Activated CD4-positive, alpha-beta memory T cell treated with anti-CD3 and anti-CD28 coated beads for 36 hours (primary cell): Measurements from ENCODE around the gene ISG20L2. TPM values are rescaled to one million over a fixed set of nuclear protein-coding genes. Genes with fewer than 3 reads are reported as not detected.

Experiments used
- CTCF ChIA-PET: fragments of 350-600 bp; sonication (Branson Sonifier 250); formaldehyde crosslinking; loops from one replicate; lab custom pipeline; 2021; ENCODE audit warnings: antibody characterized with exemption, inconsistent platforms; lab: Charles Lee
- POLR2A ChIA-PET: fragments of 350-600 bp; sonication (Branson Sonifier 250); formaldehyde crosslinking; loops from one replicate; lab custom pipeline; 2021; ENCODE audit warnings: antibody characterized with exemption; lab: Charles Lee
- DNase-seq: peaks from one replicate; pipeline ENCODE4 v3.0.0-alpha.2; 2020
- H3K27ac Mint-ChIP-seq: one replicate; pipeline ENCODE4 v1.8.0; 2021; ENCODE audit warnings: mixed read lengths
- H3K27me3 Mint-ChIP-seq: one replicate; pipeline ENCODE4 v1.8.0; 2021; ENCODE audit warnings: mixed read lengths
- H3K36me3 Mint-ChIP-seq: one replicate; pipeline ENCODE4 v1.8.0; 2021; ENCODE audit warnings: mixed read lengths
- H3K4me1 Mint-ChIP-seq: one replicate; pipeline ENCODE4 v1.8.0; 2021; ENCODE audit warnings: low read depth, mixed read lengths
- H3K4me3 Mint-ChIP-seq: one replicate; pipeline ENCODE4 v1.8.0; 2021; ENCODE audit warnings: mild to moderate bottlenecking, mixed read lengths
- H3K9me3 Mint-ChIP-seq: one replicate; pipeline ENCODE4 v1.8.0; 2021; ENCODE audit warnings: mixed read lengths
- intact Hi-C: fragments of 100-400 bp; cut with micrococcal nuclease; formaldehyde crosslinking; loops from one replicate; pipeline ENCODE4 v1.15.1; 2023
- total RNA-seq, 2 experiments: library from RNA; stranded (reverse); gene quantifications; one replicate each; pipeline ENCODE4 v1.2.3, GENCODE V29; 2021

Gene ISG20L2
- total RNA-seq, 2 experiments from 2014 or later = 35.6 to 36.8 TPM

DNA sequence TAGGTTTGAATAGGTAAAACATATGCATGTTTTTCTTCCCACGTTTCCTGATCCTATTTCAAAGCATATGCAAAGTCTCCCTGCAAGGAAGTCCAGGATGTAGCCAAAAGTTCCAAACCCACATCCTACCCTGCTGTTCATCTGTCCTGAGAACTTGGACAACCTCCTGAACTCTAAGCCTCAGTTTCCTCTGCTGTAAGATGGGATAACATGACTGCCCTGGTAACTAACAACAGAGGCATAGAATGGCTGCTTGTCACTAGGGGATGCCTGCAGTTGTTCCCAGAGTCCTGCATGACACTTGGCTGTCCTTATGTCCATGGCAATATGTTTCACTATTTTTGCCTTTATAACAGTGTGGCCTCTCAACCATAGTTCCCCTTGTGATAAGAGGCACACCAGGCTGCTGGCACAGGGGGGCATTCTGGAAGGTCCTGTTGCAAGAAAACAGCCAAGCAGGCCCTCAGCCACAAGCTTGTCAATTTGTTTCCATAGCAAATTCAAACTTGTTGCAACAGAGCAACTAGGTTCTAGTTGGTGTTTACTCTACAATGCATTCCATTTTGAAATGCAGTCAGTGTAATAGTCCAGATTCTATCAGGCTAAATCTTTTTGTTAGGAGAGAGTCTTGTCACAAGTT, 24.4 kb upstream of the ISG20L2 start:
- no peak for DNase-seq
- intact Hi-C loops = no loop called here
- ChIA-PET CTCF (interaction anchor here (0.6 to 4.1 kb wide), 8 partner anchors 10 to 128 kb away, joined by 3 to 75 read pairs (median 7); partner anchors contain the start of genes ISG20L2, METTL25B, MRPL24 and PRCC), POLR2A (interaction anchor here (1.9 to 3.9 kb wide), 4 partner anchors 12 to 27 kb away, joined by 6 to 48 read pairs (median 34); partner anchors contain the start of genes ISG20L2, METTL25B, MRPL24 and PRCC)
- Mint-ChIP-seq H3K27me3 (no peaks in the 10 kb centered on the region), H3K9me3 (no peaks in the 10 kb centered on the region), H3K36me3 (peaks cover 26% of the 10 kb centered on the region), H3K4me1 (peaks cover 19% of the 10 kb centered on the region), H3K4me3 (peak overlapping the region; percentile 93), H3K27ac (peak overlapping the region; percentile 64)

- peaks cover 34% of the 10 kb centered on the region for H3K36me3 Mint-ChIP-seq
- H3K9me3 Mint-ChIP-seq = no peaks in the 10 kb centered on the region
- peak overlapping the region; percentile 93 for H3K4me3 Mint-ChIP-seq
- intact Hi-C loops = loop anchor here (1.0 to 2.0 kb wide), 4 partner anchors 11 to 65 kb away; partner anchors contain the start of genes ISG20L2, METTL25B, MRPL24 and PRCC
- H3K4me1 Mint-ChIP-seq = peaks cover 28% of the 10 kb centered on the region
- CTCF ChIA-PET = interaction anchor here (0.7 to 4.1 kb wide), 9 partner anchors 9 to 127 kb away, joined by 3 to 75 read pairs (median 5); partner anchors contain the start of genes ISG20L2, METTL25B, MRPL24 and PRCC
- DNase-seq = peak; percentile 99
- H3K27me3 Mint-ChIP-seq = no peaks in the 10 kb centered on the region
- peak overlapping the region; percentile 93 for H3K27ac Mint-ChIP-seq
- POLR2A ChIA-PET = interaction anchor here (0.6 to 3.9 kb wide), 7 partner anchors 11 to 147 kb away, joined by 4 to 48 read pairs (median 6); partner anchors contain the start of genes ISG20L2, METTL25B, MRPL24 and PRCC
Observed at GRCh38 chr1:156751757-156752481, 23.4 kb upstream of the ISG20L2 start.

GRCh38 chr1:156751451-156751756, 22.8 kb upstream of the ISG20L2 start, which contains the start of gene HDGF:
Gene HDGF (minus strand): TSS chr1:156751675. CDS start chr1:156751429, 246 bp downstream.
- Mint-ChIP-seq H3K4me3 (peak within 1 kb of the TSS; percentile 93), H3K9me3 (no peaks in the 10 kb centered on the region), H3K27me3 (no peaks in the 10 kb centered on the region), H3K27ac (peak within 1 kb of the TSS; percentile 94), H3K4me1 (peaks cover 32% of the 10 kb centered on the region), H3K36me3 (peaks cover 36% of the 10 kb centered on the region)
- DNase-seq = no peak
- ChIA-PET POLR2A (interaction anchor here (1.2 to 3.9 kb wide), 6 partner anchors 11 to 65 kb away, joined by 5 to 48 read pairs (median 20); partner anchors contain the start of genes ISG20L2, METTL25B, MRPL24 and PRCC), CTCF (interaction anchor here (0.7 to 4.1 kb wide), 7 partner anchors 9 to 127 kb away, joined by 3 to 75 read pairs (median 9); partner anchors contain the start of genes ISG20L2, METTL25B, MRPL24 and PRCC)
- intact Hi-C loops = loop anchor here (1.0 to 2.0 kb wide), 4 partner anchors 10 to 65 kb away; partner anchors contain the start of genes ISG20L2, METTL25B, MRPL24 and PRCC

DNA sequence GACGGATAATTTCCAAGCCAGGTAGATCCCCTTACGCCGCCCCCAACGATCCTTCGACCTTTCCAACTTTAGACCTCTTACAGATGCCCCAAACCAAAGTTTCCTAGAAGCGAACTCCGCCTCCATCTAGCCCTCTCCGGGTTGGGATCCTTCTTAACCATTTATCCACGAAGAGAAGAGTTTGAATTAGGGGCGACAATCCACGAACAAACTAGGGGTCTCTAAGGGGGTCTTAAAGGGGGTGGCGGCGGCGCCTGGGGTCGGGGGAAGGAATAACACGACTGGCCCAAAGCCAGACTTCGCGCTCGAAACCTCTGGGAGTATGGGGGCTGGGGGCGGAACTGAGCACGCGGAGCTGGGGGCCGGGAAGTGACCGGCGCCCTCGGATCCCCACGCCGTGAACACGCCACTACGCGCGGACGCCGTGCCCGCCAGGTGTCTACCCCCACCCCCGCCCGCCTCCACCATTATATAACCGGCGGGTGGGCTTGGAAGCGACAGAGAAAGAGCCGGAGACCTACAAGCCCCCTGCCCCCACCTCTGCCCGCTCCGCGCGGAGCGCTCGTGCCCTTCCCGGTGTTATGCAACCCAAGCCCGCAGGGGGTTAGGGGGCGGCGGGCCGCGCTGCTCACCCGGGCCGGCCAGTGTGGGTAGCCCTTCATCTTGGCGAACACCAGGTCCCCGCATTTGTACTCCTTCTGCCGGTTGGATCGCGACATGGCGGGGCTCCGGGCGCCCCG, 22.3 kb upstream of the ISG20L2 start:
- ChIA-PET POLR2A (interaction anchor here (1.0 to 3.9 kb wide), 7 partner anchors 10 to 65 kb away, joined by 4 to 48 read pairs (median 6); partner anchors contain the start of genes ISG20L2, METTL25B, MRPL24 and PRCC), CTCF (interaction anchor here (0.7 to 4.1 kb wide), 6 partner anchors 8 to 126 kb away, joined by 3 to 75 read pairs (median 7); partner anchors contain the start of genes ISG20L2, METTL25B and MRPL24)
- H3K36me3 Mint-ChIP-seq = peaks cover 38% of the 10 kb centered on the region
- intact Hi-C loops = loop anchor here (1.0 to 2.0 kb wide), 4 partner anchors 10 to 66 kb away; partner anchors contain the start of genes ISG20L2, METTL25B, MRPL24 and PRCC
- no peaks in the 10 kb centered on the region for H3K9me3 Mint-ChIP-seq
- peaks cover 37% of the 10 kb centered on the region for H3K4me1 Mint-ChIP-seq
- H3K27me3 Mint-ChIP-seq = no peaks in the 10 kb centered on the region
- DNase-seq = peak; percentile 57
- H3K4me3 Mint-ChIP-seq = peak overlapping the region; percentile 93
- H3K27ac Mint-ChIP-seq = peak overlapping the region; percentile 94

DNA sequence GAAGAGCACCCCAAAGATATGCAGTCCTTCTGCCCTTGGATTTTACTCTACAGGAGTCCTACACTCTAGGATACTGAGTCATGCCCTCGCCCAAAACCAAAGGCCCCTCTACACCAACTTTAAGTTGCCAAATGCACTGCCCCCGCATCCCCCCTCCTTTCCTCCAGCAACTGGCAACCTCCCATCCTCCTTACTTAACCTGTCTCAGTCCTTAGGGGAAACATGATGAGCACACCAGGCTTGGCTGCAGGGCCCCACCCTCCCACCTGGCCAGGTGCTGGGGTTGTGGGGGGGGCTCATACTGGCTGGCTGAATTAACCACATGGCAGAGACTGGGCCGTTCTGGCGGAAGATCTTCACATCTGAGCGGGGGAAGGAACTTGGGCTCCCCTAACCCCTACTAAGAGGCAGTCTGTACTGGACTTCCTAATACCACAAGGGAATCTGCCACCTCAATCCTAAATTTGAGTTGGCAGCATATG, 21.7 kb upstream of the ISG20L2 start:
- Mint-ChIP-seq H3K27ac (peak overlapping the region; percentile 94), H3K36me3 (peaks cover 44% of the 10 kb centered on the region), H3K9me3 (no peaks in the 10 kb centered on the region), H3K27me3 (no peaks in the 10 kb centered on the region), H3K4me3 (peak overlapping the region; percentile 93), H3K4me1 (peaks cover 44% of the 10 kb centered on the region)
- intact Hi-C loops = loop anchor here (2.0 kb wide), 1 partner anchor 67 kb away; the partner anchor contains the start of gene SH2D2A
- POLR2A ChIA-PET = interaction anchor here (1.0 to 3.9 kb wide), 5 partner anchors 9 to 22 kb away, joined by 3 to 48 read pairs (median 11); partner anchors contain the start of genes ISG20L2, METTL25B and MRPL24
- CTCF ChIA-PET = interaction anchor here (1.4 to 4.1 kb wide), 2 partner anchors 23 to 61 kb away, joined by 3 to 75 read pairs; partner anchors contain the start of genes ISG20L2 and METTL25B
- peak; percentile 73 for DNase-seq

GRCh38 chr1:156749419-156750118, 21.0 kb upstream of the ISG20L2 start:
- DNase-seq = peak; percentile 26
- H3K27me3 Mint-ChIP-seq = no peaks in the 10 kb centered on the region
- H3K4me3 Mint-ChIP-seq = peak overlapping the region; percentile 93
- POLR2A ChIA-PET = interaction anchor here (1.1 to 3.9 kb wide), 3 partner anchors 8 to 21 kb away, joined by 3 to 36 read pairs (median 11); partner anchors contain the start of genes ISG20L2, METTL25B and MRPL24
- peak overlapping the region; percentile 94 for H3K27ac Mint-ChIP-seq
- peaks cover 48% of the 10 kb centered on the region for H3K4me1 Mint-ChIP-seq
- CTCF ChIA-PET = interaction anchor here (4.1 kb wide), 1 partner anchor 22 kb away, joined by 75 read pairs; the partner anchor contains the start of genes ISG20L2 and METTL25B
- intact Hi-C loops = loop anchor here (2.0 kb wide), 1 partner anchor 67 kb away; the partner anchor contains the start of gene SH2D2A
- H3K36me3 Mint-ChIP-seq = peaks cover 50% of the 10 kb centered on the region
- no peaks in the 10 kb centered on the region for H3K9me3 Mint-ChIP-seq

DNA sequence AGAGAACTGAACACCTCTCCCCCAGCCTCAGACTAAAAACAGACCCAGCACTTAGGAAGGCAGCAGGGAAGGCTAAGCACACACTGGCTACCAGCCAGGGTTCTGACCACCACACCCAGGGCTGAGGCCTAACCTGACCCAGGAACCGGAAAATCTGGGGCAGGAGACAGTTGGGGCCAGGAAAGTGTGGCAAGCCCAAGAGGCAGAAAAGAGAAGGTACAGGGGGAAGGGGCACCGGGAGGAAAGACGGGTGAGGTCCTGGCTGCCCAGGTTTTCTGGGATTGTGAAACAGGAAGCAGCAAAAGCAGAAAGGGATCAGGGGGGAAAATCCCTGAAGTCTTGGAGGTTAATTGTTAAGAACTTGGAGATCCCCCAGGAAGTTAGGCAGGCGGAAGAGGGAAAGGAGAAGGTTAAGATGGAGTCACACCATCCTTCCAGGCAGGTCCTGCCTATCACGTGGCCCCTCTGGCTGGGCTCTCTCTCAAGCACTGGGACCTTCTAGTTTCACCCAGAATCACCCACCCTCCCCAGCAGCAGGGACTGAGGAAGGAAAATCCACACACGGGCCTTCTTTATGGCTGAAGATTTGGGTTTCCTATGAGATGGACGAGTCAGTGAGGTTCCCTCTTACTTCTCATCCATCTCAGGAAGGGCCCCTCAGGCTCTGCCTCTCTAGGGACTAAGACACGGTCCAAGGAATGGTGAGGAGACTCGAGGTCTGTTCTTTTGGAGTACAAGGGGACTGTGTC, 20.3 kb upstream of the ISG20L2 start:
- CTCF ChIA-PET = interaction anchor here (4.1 kb wide), 1 partner anchor 22 kb away, joined by 75 read pairs; the partner anchor contains the start of genes ISG20L2 and METTL25B
- peaks cover 54% of the 10 kb centered on the region for H3K36me3 Mint-ChIP-seq
- H3K4me3 Mint-ChIP-seq = peak overlapping the region; percentile 93
- peaks cover 53% of the 10 kb centered on the region for H3K4me1 Mint-ChIP-seq
- POLR2A ChIA-PET = interaction anchor here (1.1 to 3.9 kb wide), 2 partner anchors 20 to 21 kb away, joined by 3 to 36 read pairs; partner anchors contain the start of genes ISG20L2 and METTL25B
- H3K9me3 Mint-ChIP-seq = no peaks in the 10 kb centered on the region
- H3K27me3 Mint-ChIP-seq = no peaks in the 10 kb centered on the region
- DNase-seq = peak; percentile 49
- intact Hi-C loops = no loop called here
- H3K27ac Mint-ChIP-seq = peak overlapping the region; percentile 94

GRCh38 chr1:156747742-156748669, 19.4 kb upstream of the ISG20L2 start:
- ChIA-PET POLR2A (interaction anchor here (0.6 to 1.0 kb wide), 3 partner anchors 20 to 243 kb away, joined by 3 to 6 read pairs (median 3); partner anchors contain the start of genes ISG20L2 and METTL25B), CTCF (interaction anchor here (1.7 kb wide), 1 partner anchor 22 kb away, joined by 17 read pairs; no protein-coding TSS in a partner anchor)
- peak; percentile 15 for DNase-seq
- Mint-ChIP-seq H3K4me1 (peaks cover 56% of the 10 kb centered on the region), H3K9me3 (no peaks in the 10 kb centered on the region), H3K27me3 (no peaks in the 10 kb centered on the region), H3K4me3 (peak overlapping the region; percentile 93), H3K36me3 (peaks cover 61% of the 10 kb centered on the region), H3K27ac (peak overlapping the region; percentile 94)
- intact Hi-C loops = no loop called here
